Progenitor cell of endocrine pancreas (in vitro differentiated cells): Measurements from ENCODE around the gene ZNF850. TPM values are rescaled to one million over a fixed set of nuclear protein-coding genes. Genes with fewer than 3 reads are reported as not detected.

Experiments used
- DNase-seq: peaks from one replicate; pipeline ENCODE4 v3.0.0; 2021; ENCODE audit warnings: low spot score; ENCODE audit not compliant: unreplicated experiment
- H3K27ac Mint-ChIP-seq: 2 replicates; pipeline ENCODE4 v1.8.0; 2021; ENCODE audit warnings: mild to moderate bottlenecking, moderate library complexity, mixed read lengths
- H3K27me3 Mint-ChIP-seq: 2 replicates; pipeline ENCODE4 v1.8.0; 2021; ENCODE audit warnings: mixed read lengths
- H3K36me3 Mint-ChIP-seq: 2 replicates; pipeline ENCODE4 v1.8.0; 2022; ENCODE audit warnings: mixed read lengths; ENCODE audit not compliant: insufficient read depth
- H3K4me1 Mint-ChIP-seq: 2 replicates; pipeline ENCODE4 v1.8.0; 2021; ENCODE audit warnings: low read depth, mixed read lengths
- H3K4me3 Mint-ChIP-seq: 2 replicates; pipeline ENCODE4 v1.8.0; 2021; ENCODE audit warnings: low read depth, mild to moderate bottlenecking, moderate library complexity, mixed read lengths
- H3K9me3 Mint-ChIP-seq: 2 replicates; pipeline ENCODE4 v1.8.0; 2021; ENCODE audit warnings: low read depth, mixed read lengths
- CTCF ChIP-seq: fragments of 200-600 bp; sonication (generic); IDR thresholded peaks from one replicate; pipeline ENCODE4 v1.5.0; 2021; ENCODE audit warnings: antibody characterized with exemption, mild to moderate bottlenecking; ENCODE audit not compliant: unreplicated experiment
- long read RNA-seq: library from polyadenylated mRNA; unstranded; transcript quantifications from one replicate; pipeline ENCODE4 v2.0.0, GENCODE V29; 2020
- total RNA-seq: library from RNA; stranded (reverse); gene quantifications from 2 replicates; pipeline ENCODE4 v1.2.1, GENCODE V29; 2021

Gene ZNF850
- 16.7 and 17.6 TPM in 2 replicates for total RNA-seq
- long read RNA-seq, full-length matches to known transcripts = 4 of 8 reads
- long read RNA-seq, partial matches to known transcripts = 0 of 8 reads
- long read RNA-seq, other reads (novel, unspliced or antisense) = 4 of 8 reads

- peaks cover 14% of the 10 kb centered on the region for H3K4me1 Mint-ChIP-seq
- peak within 1 kb of the TSS; percentile 91 for H3K4me3 Mint-ChIP-seq
- peak; percentile 87 for DNase-seq
- H3K27me3 Mint-ChIP-seq = no peaks in the 10 kb centered on the region
- H3K9me3 Mint-ChIP-seq = peaks cover 16% of the 10 kb centered on the region
- no peak for TF ChIP-seq CTCF
- peak within 1 kb of the TSS; percentile 99 for H3K27ac Mint-ChIP-seq
- H3K36me3 Mint-ChIP-seq = peaks cover 34% of the 10 kb centered on the region
Measured at GRCh38 chr19:36772311-36773222, at the start of gene ZNF850. TSS of gene ZNF850 (minus strand) at chr19:36772807. CDS start at chr19:36762606, 10,201 bp downstream.

- H3K4me1 Mint-ChIP-seq = no peaks in the 10 kb centered on the region
- H3K27ac Mint-ChIP-seq = peak overlapping the region; percentile 52
- no peak for DNase-seq
- peaks cover 60% of the 10 kb centered on the region for H3K9me3 Mint-ChIP-seq
- TF ChIP-seq CTCF = no peak
- H3K36me3 Mint-ChIP-seq = peaks cover 85% of the 10 kb centered on the region
- no peak overlapping the region for H3K4me3 Mint-ChIP-seq
- no peaks in the 10 kb centered on the region for H3K27me3 Mint-ChIP-seq
Measured at GRCh38 chr19:36821758-36822157, 49.2 kb upstream of the ZNF850 start.

GRCh38 chr19:36819130-36819630 is 46.6 kb upstream of the ZNF850 start:
- no peak for TF ChIP-seq CTCF
- H3K27me3 Mint-ChIP-seq = no peaks in the 10 kb centered on the region
- H3K4me1 Mint-ChIP-seq = no peaks in the 10 kb centered on the region
- peak overlapping the region; percentile 62 for H3K27ac Mint-ChIP-seq
- H3K4me3 Mint-ChIP-seq = no peak overlapping the region
- peaks cover 46% of the 10 kb centered on the region for H3K9me3 Mint-ChIP-seq
- H3K36me3 Mint-ChIP-seq = peaks cover 84% of the 10 kb centered on the region
- no peak for DNase-seq

GRCh38 chr19:36807029-36807428 is 34.4 kb upstream of the ZNF850 start:
- Mint-ChIP-seq H3K4me1 (no peaks in the 10 kb centered on the region), H3K36me3 (peaks cover 53% of the 10 kb centered on the region), H3K9me3 (peaks cover 53% of the 10 kb centered on the region), H3K27me3 (no peaks in the 10 kb centered on the region), H3K27ac (no peak overlapping the region), H3K4me3 (no peak overlapping the region)
- no peak for DNase-seq
- no peak for TF ChIP-seq CTCF

GRCh38 chr19:36805364-36805763 is 32.8 kb upstream of the ZNF850 start:
- Mint-ChIP-seq H3K27me3 (no peaks in the 10 kb centered on the region), H3K36me3 (peaks cover 48% of the 10 kb centered on the region), H3K4me3 (no peak overlapping the region), H3K4me1 (no peaks in the 10 kb centered on the region), H3K27ac (no peak overlapping the region), H3K9me3 (peaks cover 42% of the 10 kb centered on the region)
- DNase-seq = no peak
- TF ChIP-seq CTCF = no peak
